HG03575 (cell line): ENCODE measurements around the gene ABHD8.
"Not testable (repeated sequence)": the region's sequence is repeated elsewhere in the genome, so short reads cannot be mapped to it uniquely, and the experiment has no call there.

ENCODE experiments used
- ATAC-seq: cut with Tn5 transposase; IDR thresholded peaks from one replicate; pipeline ENCODE4 v1.9.1; 2021; ENCODE audit not compliant: unreplicated experiment, insufficient number of reproducible peaks, low FRiP score; ENCODE audit errors: extremely low read depth

The ABHD8 gene

DNA sequence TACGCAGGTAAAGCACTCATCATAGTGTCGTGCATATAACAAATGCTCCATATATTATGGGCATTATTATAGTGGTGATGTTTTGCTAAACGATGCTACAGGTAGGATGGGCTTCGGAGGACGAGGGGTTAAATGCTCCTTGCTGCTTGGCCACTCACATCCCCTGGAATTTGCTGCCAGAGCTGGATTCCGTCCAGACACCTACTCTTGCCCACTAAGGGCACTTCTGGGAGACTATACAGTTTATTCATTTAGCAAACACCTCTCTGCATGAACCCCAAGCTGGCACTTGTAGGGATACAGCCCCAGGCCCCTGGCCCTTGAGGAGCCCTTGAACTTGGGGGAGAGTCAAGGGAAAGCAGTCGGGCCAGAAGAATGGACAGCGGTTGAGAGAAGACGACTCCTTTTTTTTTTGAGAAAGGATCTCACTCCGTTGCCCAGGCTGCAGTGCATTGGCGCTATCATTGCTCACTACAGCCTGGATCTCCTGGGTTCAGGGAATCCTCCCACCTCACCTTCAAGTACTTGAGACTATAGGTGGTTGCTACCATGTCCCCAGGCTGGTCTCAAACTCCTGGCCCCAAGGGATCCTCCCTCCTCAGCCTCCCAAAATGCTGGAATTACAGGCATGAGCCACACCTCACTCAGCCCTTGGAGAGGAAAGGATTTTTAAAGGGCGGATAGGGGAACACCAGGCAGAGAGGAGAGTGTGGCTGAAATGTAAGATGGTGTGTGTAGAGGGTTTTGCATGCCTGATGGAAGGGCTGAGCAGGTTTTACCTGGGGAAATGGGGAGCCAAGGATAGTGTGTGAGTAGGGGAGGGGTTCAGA is 1.4 kb upstream of the ABHD8 start:
- ATAC-seq = no peak

DNA sequence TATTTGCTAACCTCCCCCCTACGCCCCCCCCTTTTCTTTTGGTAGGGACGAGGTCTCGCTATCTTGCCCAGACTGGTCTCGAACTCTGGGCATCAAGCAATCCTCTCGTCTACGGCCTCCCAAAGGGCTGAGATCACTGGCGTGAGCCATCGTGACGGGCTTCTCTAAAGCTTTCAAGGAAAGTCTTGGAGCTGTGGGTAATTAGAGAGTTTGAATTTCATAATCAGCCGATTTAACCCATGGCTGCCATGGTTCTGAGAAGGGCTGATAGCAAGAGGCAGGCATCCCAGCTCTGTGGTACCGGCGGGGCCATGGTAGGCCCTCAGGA is 679 bp upstream of the ABHD8 start:
- ATAC-seq = no peak

DNA sequence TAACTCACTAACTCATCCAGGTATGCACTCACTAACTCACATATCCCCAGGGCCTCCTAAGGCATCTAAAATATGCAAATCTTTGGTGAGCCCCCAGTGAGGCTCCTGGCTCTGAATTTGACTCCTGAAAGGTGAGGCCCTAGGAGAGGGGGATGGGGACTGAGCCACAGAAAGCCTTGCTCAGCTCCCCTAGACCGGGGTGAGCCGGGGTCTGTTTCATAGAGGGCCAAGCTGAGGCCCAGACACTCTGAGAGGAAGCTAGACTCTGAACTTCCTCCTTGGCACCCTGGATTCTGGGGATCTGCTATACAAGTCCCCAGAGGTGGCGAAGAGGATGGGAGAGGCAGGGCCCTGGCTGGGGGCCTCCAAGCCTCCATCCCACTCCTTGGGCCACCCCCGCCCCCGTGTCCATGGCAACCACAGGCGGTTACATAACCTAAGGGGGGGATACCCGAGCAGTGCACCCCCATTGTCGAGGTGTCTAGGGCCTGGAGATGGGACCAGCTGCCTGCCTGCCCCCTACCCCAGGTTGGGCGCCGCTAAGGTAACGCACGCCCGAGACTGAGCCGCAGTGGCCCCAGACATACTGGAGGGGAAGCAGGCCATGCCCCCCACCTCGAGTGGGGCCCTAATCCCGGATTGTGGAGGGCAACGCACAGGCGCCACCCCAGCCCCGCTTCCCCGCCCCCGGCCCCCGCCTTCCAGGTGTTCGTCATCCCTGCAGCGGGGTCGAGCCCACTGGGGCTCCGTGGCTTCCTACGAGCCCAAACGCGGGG is 646 bp downstream of the ABHD8 start:
- no peak for ATAC-seq

DNA sequence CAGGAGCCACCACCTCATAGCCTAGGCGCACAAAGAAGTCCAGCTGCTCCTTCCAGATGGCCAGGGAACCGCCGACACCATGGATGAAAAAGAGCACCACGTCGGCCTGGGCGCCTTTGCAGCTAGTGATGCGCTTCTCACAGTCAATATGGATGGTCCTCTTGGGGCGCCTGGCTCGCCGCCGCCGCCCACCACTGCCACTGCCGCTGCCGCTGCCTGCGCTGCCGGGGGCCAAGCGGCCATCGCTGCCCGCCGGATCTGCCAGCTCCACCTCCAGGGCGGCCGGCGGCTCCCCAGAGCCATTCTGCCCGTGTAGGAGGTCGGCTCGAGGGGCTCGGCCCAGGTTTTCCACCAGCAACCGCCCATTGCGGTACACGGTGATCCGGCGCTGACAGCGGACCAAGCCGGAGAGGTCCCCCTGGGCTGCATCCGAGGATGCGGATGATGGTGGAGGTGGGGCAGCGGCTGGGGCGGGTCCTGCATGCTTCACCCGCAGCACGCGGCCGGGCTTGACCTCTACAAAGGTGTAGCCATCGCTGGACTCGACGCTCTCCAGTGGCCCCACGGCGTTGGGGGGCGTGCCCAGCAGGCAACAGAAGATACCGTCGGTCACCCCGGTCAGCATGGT is 2.1 kb downstream of the ABHD8 start:
- no peak for ATAC-seq

DNA sequence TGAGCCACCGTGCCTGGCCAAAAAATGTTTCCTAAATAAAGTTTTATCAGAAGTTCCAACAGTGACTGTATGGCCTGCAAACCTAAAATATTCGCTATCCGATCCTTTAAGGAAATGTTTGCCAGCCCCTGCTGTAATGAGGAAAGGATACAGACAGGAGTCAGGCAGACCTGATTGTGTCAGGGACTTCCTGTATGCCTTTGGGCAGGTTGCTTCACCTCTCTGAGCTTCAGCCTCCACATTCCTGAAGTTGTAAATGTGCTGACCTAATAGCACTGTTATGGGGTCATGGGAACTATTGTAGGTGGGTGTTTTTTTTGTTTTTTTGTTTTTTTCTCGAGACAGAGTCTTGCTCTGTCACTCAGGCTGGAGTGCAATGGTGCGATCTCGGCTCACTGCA is 6.2 kb downstream of the ABHD8 start:
- ATAC-seq = no peak

DNA sequence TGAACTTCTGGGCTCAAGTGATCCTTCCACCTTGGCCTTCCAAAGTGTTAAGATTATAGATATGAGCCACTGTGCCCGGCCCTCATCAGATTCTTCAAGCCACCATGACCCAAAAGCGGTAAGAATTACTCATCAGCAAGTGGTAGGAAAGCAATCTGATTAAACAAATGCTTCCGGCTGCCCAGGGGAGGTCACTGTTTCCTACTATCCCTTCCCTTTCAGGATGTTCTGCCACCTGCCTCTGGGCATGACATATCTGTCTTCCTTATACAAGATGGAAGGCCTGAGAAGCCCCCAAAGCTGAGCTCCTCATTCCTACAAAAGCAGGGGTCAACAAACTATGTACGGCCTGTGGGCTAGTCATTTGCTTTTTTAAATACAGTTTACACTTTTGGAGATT is 7.0 kb downstream of the ABHD8 start:
- ATAC-seq = no peak

DNA sequence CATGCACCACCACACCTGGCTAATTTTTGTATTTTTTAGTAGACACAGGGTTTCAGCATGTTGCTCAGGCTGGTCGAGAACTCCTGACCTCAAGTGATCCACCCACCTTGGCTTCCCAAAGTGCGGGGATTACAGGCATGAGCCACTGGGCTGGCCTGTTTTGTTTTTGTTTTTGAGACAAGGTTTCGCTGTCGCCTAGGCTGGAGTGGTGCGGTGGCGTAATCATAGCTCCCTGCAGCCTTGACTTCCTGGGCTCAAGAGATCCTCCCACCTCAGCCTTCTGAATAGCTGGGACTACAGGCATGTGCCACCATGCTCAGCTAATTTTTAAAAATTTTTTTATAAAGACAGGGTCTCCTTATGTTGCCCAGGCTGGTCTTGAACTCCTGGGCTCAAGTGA is 7.7 kb downstream of the ABHD8 start:
- ATAC-seq = not testable (repeated sequence)

DNA sequence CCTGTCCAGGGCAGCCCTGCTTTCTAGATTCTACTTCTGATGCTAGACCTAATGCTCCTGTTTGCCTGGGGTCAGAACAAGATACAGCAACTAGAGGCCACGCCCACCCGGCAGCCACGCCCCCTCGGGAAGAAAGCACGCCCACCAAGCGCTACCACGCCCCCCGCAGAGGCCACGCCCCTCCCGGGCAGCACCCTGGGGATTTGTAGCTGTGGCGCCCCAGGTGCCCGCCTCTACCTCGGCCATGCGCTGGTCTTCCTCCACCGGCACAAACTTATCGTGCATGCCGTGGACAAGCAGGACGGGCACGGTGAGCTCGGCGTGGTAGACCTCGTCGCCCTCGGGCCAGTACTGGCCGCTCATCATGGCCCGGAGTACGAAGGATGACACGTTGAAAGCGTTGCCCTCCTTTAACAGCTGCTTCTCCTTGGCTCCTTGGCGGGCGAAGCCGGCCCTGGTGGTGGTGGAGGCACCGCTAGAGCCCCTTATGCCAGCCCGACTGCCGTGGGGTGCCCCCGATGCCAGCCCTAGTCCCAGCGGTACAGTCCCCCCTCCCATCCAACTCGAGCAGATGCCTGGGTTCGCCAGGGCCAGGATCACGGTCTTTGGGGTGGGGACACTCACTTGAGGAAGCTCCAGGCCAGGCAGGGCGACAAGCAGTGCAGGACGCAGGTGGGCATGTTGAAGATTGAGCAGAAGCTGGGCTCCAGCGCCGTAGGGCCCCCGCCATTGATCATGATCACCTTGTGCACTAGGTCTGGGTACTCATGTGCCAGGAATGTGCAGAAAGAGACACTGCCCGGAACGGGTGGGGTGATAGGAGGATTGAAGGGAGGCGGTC is 9.0 kb downstream of the ABHD8 start:
- ATAC-seq = no peak

DNA sequence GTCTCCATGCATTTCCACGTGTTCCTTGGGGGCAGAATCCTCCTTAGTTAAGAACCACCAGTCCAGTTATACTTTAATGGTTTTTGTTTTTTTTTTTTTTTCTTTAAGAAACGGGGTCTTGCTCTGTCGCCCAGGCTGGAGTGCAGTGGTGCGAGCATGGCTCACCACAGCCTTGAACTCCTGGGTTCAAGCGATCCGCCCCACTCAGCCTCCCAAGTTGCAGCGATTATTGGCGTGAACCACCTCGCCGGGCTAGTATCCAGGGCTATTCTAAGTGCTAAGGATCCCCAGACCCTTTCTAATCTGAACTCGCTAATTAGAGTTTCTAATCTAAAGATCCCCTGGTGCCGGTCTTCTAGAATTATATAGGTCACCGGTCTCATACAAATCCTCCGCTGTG is 9.6 kb downstream of the ABHD8 start:
- no peak for ATAC-seq

DNA sequence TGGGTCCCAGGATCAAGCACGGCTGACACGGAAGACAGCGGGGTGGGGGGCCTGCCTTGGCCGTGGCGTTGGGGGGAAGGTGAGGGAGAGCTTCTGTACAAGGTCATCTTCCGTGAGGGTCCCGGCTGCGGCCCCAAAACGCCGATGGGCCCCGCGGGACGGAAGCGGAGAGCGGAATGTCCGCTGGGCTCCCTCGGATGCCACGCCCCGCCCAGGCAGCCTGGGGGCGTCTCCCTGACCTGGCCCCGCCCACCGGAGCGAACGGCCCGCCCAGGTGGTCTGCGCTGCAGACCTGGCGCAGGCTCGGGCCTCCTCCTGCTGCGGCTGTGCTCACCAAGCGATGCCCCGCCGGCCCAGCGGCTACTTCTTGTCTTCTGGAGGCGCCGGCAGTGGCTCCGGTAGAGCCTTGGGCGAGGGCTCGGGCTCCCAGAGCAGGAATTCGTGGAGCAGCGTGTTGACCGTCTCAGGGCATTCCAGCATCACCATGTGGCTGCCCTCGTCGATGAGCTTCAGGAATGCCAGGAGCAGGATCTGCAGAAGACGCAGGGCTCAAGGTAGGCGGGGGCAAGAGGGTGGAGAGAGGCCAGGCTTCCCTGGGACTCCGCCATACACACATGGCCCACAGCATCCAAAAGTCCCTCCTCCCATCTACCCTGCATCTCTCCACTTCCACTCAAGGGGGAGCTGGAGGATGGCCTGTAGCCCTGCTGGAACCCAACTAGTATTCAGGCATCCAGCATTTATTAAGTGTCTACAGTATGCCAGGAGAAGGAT is 10.7 kb downstream of the ABHD8 start:
- no peak for ATAC-seq

DNA sequence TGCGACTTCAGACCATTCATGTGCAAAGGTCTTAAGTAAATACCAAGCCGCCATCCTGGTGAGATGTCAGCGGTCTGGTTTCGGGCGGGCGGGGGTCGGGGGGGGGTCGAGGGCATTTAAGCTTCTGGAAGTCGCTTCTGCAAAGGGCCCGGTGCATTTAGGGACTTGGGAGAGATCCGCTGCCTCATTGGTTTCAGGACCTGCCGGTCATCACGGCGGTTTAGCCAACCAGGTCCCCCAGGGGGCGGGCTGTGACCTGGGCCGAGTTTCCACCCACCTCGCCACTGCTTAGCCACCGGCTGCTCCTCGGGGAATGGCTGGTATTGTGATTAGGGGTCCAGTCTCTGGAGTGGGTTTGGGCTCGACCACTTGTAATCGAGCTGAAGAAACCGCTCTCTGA is 13.7 kb downstream of the ABHD8 start:
- no peak for ATAC-seq

DNA sequence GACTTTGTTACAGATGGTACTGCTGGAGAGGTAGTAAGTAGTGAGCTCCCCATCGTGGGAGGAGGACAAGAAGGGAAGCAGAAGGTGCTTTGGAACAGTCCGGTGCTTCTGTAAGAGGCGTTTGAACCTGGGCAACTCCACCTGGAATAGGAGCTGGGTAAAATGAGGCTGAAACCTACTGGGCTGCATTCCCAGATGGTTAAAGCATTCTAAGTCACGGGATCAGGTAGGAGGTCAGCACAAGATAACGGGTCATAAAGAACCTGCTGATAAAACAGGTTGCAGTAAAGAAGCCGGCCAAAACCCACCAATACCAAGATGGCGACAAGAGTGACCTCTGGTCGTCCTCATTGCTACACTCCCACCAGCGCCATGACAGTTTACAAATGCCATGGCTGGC is 16.5 kb downstream of the ABHD8 start:
- ATAC-seq = no peak

DNA sequence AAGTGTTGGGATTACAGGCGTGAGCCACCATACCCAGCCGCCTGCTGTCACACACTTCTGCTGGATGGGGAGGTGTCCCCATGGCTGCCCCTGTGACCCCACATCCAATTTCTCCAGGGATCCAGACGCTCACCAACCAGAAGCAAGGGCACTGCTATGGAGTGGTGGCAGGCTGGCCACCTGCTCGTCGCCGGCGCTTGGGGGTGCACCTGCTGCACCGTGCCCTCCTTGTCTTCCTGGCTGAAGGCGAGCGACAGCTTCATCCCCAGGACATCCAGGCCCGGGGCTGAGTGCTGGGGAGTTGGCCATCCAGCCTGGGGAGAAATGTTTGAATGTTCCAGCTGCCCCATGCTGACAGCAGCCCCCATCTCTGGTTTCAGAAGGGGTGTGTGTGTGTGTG is 17.0 kb downstream of the ABHD8 start:
- ATAC-seq = no peak

DNA sequence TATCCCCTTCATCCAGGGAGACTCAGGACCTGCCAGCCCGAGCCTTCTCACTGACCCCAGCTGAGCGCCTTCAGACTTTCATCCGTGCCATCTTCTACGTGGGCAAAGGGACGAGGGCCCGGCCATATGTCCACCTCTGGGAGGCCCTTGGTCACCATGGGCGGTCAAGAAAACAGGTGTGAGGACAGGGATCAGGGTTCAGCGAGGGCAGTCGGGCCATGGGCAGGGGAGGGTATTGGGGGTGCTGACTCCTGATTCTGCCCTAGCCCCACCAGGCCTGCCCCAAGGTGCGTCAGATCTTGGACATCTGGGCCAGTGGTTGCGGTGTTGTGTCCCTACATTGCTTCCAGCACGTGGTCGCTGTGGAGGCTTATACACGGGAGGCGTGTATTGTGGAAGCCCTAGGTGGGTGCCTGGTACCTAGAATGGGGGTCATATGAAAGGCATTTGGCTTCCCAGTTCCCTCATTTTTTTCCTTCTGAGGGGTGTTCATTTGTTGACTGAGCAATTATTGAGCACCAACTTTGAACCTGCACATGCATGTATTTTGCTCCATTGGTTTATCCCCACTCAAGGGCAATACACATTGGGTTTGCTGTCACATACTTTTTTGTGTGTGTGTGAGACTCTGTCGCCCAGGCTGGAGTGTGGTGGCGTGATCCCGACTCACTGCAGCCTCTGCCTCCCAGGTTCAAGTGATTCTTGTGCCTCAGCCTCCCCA is 17.6 kb downstream of the ABHD8 start:
- no peak for ATAC-seq

DNA sequence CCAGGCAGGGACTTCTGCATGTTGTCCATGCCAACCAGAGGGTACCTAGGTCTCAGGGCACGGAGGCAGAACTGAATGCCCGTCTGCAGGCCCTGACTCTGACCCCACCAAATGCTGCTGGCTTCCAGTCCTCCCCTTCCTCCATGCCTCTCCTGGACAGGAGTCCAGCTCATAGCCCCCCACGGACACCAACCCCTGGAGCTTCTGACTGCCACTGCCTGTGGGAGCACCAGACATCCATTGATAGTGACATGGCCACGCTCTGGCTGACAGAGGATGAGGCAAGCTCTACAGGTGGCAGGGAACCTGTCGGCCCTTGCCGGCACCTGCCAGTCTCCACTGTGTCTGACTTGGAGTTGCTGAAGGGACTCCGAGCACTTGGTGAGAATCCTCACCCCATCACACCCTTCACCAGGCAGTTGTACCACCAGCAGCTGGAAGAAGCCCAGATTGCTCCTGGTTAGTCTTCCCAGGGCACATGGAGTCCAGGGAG is 19.7 kb downstream of the ABHD8 start:
- ATAC-seq = no peak

DNA sequence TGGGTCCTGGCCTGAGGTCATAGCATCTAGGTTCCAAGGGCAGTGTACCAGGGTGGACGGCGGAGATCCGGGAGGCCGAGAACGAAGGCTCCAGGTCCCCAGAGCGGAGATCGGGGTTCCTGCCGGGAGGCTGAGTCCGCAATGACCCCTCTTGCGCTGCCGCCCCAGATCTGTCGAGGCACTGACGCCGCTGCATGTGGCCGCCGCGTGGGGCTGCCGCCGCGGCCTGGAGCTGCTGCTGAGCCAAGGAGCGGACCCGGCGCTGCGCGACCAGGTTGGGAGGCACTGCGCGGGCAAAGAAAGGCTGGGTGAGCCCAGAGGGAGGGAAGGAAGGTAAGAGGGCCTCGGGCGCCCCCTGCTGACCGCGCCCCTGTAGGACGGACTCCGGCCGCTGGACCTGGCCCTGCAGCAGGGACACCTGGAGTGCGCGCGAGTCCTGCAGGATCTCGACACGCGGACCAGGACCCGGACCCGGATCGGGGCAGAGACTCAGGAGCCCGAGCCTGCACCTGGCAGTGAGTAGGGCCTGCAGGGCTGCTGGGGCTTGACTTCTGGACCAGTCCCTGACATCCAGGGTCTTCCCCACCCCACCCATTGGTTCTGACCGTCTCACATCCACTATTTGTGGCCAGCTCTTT is 20.6 kb downstream of the ABHD8 start:
- no peak for ATAC-seq
